ENCODE measurements around the gene TMEM200C.

TMEM200C gene

DNA sequence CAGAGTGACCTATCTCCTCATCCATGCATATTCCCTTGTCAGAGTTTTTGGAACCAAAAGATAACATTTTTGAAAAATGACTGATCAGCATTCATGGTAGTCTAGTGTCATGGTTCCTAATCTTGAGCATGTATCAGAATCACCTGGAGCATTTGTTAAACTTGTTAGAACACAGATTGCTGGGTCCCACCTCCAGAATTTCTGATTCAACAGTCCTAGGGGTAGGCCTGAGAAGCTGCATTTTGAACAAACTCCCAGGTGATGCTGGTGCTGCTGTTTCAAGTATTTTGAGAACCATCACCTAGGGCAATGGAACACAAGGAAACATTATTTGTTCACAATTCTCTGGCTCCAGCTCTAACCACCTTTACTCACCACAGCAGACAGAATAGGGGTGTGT is 21.0 kb downstream of the TMEM200C start:
- no peak for TF ChIP-seq EZH2 (optimal IDR thresholded peaks at IDR 0.05; ENCODE audit: low read depth, low read length)
- TF ChIP-seq, protein P1, sequence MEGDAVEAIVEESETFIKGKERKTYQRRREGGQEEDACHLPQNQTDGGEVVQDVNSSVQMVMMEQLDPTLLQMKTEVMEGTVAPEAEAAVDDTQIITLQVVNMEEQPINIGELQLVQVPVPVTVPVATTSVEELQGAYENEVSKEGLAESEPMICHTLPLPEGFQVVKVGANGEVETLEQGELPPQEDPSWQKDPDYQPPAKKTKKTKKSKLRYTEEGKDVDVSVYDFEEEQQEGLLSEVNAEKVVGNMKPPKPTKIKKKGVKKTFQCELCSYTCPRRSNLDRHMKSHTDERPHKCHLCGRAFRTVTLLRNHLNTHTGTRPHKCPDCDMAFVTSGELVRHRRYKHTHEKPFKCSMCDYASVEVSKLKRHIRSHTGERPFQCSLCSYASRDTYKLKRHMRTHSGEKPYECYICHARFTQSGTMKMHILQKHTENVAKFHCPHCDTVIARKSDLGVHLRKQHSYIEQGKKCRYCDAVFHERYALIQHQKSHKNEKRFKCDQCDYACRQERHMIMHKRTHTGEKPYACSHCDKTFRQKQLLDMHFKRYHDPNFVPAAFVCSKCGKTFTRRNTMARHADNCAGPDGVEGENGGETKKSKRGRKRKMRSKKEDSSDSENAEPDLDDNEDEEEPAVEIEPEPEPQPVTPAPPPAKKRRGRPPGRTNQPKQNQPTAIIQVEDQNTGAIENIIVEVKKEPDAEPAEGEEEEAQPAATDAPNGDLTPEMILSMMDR (IDR thresholded peaks at IDR 0.05; ENCODE audit: low read length), result no peak
- no peak for TF ChIP-seq EZH2phosphoT487 (IDR thresholded peaks at IDR 0.05; ENCODE audit: low read length)
- no peak for DNase-seq
- H3F3A ChIP-seq (ENCODE audit: insufficient read depth, low read length), result no peaks in the 10 kb centered on the region

DNA sequence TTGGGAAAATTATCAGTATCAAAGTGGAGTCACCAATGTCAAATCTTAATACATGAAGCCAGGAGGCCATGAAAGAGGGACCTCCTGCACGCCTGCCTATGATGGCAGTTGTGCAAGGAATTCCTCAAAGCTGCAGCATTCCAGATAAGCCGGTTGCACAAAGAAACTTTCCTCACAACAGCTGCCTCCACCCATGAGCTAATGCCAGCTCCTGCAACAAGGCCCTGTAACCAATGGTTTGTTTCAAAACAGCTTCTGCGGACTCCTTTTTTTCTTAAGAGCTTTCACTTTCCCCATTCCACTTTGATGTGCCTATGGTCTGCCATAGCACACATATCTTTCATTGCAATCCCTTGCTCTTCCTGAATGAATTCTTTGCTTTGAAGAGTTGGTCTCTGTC is 22.4 kb downstream of the TMEM200C start:
- Histone ChIP-seq H3K4me1 (ENCODE audit: low read length) (0 out of 2 replicates have a peak, but pooled peaks cover 9% of the 10 kb centered on the region), H3K4me2 (ENCODE audit: low read depth, low read length) (no peak overlapping the region), H4K20me1 (ENCODE audit: insufficient read depth, low read length) (no peaks in the 10 kb centered on the region), H2AFZ (ENCODE audit: low read length) (no peak overlapping the region), H3K27me3 (replicated peaks; ENCODE audit: insufficient read depth, low read length) (no peaks in the 10 kb centered on the region), H3K4me3 (ENCODE audit: low read length) (no peak overlapping the region), H3K27ac (ENCODE audit: low read length) (no peak overlapping the region), H3K9me3 (replicated peaks; ENCODE audit: insufficient read depth, low read length) (no peaks in the 10 kb centered on the region), H3K9me2 (replicated peaks; ENCODE audit: insufficient read depth, low read length) (no peaks in the 10 kb centered on the region), H3K36me3 (replicated peaks; ENCODE audit: insufficient read depth, low read length) (no peaks in the 10 kb centered on the region), H3K9ac (ENCODE audit: low read length) (no peak overlapping the region), H3F3A (ENCODE audit: insufficient read depth, low read length) (no peaks in the 10 kb centered on the region), H3K79me2 (ENCODE audit: low read length) (no peaks in the 10 kb centered on the region)
- TF ChIP-seq, protein P1 (IDR thresholded peaks at IDR 0.05; ENCODE audit: low read length), result no peak
- no peak for TF ChIP-seq EZH2phosphoT487 (IDR thresholded peaks at IDR 0.05; ENCODE audit: low read length)
- no peak for TF ChIP-seq EZH2 (optimal IDR thresholded peaks at IDR 0.05; ENCODE audit: low read depth, low read length)
- no peak for DNase-seq

More for the DNA sequence above, 21.0 kb downstream of the TMEM200C start:
- Histone ChIP-seq H4K20me1 (ENCODE audit: insufficient read depth, low read length) (no peaks in the 10 kb centered on the region), H3K27me3 (replicated peaks; ENCODE audit: insufficient read depth, low read length) (no peaks in the 10 kb centered on the region), H3K4me2 (ENCODE audit: low read depth, low read length) (no peak overlapping the region), H3K36me3 (replicated peaks; ENCODE audit: insufficient read depth, low read length) (no peaks in the 10 kb centered on the region), H3K79me2 (ENCODE audit: low read length) (no peaks in the 10 kb centered on the region), H3K4me1 (ENCODE audit: low read length) (no peaks in the 10 kb centered on the region), H2AFZ (ENCODE audit: low read length) (no peak overlapping the region), H3K9me3 (replicated peaks; ENCODE audit: insufficient read depth, low read length) (no peaks in the 10 kb centered on the region), H3K9me2 (replicated peaks; ENCODE audit: insufficient read depth, low read length) (no peaks in the 10 kb centered on the region), H3K27ac (ENCODE audit: low read length) (no peak overlapping the region), H3K4me3 (ENCODE audit: low read length) (no peak overlapping the region), H3K9ac (ENCODE audit: low read length) (no peak overlapping the region)

DNA sequence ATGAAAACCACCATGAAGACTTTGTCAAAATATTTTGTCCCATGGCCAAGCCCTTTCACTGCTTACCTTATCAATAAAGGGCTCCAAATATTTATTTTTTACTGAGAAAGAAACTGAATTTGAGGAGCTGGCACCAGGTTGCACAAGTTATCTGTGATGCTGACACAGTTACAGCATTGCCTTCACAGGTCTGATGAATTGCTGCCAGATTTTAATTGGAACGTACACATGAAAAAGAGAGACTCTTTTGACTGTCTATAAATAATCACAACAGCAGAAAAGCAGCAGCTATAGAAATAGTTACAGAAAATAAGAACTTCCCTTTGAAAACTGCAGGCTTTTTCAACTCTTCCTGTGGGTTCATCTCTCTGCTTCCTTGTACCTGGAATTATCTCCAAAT is 23.9 kb downstream of the TMEM200C start:
- H3K4me1 ChIP-seq (ENCODE audit: low read length), result 0 out of 2 replicates have a peak, but pooled peaks cover 9% of the 10 kb centered on the region
- H3F3A ChIP-seq (ENCODE audit: insufficient read depth, low read length), result no peaks in the 10 kb centered on the region
- DNase-seq, result no peak
- TF ChIP-seq, protein P1 (IDR thresholded peaks at IDR 0.05; ENCODE audit: low read length), result no peak
- TF ChIP-seq EZH2 (optimal IDR thresholded peaks at IDR 0.05; ENCODE audit: low read depth, low read length) (no peak), EZH2phosphoT487 (IDR thresholded peaks at IDR 0.05; ENCODE audit: low read length) (no peak)
- H3K4me2 ChIP-seq (ENCODE audit: low read depth, low read length), result no peak overlapping the region
- no peaks in the 10 kb centered on the region for H3K36me3 ChIP-seq (replicated peaks; ENCODE audit: insufficient read depth, low read length)
- no peaks in the 10 kb centered on the region for H4K20me1 ChIP-seq (ENCODE audit: insufficient read depth, low read length)
- H3K4me3 ChIP-seq (ENCODE audit: low read length), result no peak overlapping the region
- no peak overlapping the region for H2AFZ ChIP-seq (ENCODE audit: low read length)
- H3K9me3 ChIP-seq (replicated peaks; ENCODE audit: insufficient read depth, low read length), result no peaks in the 10 kb centered on the region
- no peaks in the 10 kb centered on the region for H3K27me3 ChIP-seq (replicated peaks; ENCODE audit: insufficient read depth, low read length)
- no peak overlapping the region for H3K27ac ChIP-seq (ENCODE audit: low read length)
- no peaks in the 10 kb centered on the region for H3K79me2 ChIP-seq (ENCODE audit: low read length)
- H3K9ac ChIP-seq (ENCODE audit: low read length), result no peak overlapping the region
- H3K9me2 ChIP-seq (replicated peaks; ENCODE audit: insufficient read depth, low read length), result no peaks in the 10 kb centered on the region
